Measurements from ENCODE around the gene RASEF. TPM values are rescaled to one million over a fixed set of nuclear protein-coding genes. Genes with fewer than 3 reads are reported as not detected.

RASEF gene
- polyA plus RNA-seq, 1 experiment, result 0.05 TPM

DNA sequence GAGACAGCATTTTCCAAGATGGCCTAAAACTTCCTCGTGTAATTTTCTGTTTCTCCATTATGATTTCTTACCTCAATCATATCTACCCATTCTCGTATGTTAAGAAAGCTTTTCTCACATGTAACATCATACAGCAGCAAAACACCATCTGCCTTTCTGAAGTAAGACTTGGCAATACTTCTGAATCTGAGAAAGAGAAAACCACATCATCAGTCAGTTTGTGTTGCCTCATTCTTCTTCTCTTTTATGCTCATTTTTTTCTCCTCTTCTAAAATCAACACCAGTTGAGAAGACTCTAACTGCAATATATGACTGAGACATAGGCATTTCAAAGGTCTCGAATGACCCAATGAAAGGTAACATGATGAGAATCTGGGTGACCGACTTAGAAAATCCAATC is 66.0 kb downstream of the RASEF start:
- Histone ChIP-seq H3K27me3 (ENCODE audit: control insufficient read depth, insufficient read depth, low read length) (no peaks in the 10 kb centered on the region), H3K4me3 (ENCODE audit: low read depth, low read length) (no peak overlapping the region), H3K27ac (ENCODE audit: low read depth, low read length) (no peak overlapping the region), H3K9me3 (ENCODE audit: control insufficient read depth, insufficient read depth, low read length) (no peaks in the 10 kb centered on the region)
- CTCF ChIA-PET, result no interaction called here
- POLR2A ChIA-PET, result no interaction called here
- DNase-seq (ENCODE audit: low read depth, low spot score), result no peak
- TF ChIP-seq, protein P1, sequence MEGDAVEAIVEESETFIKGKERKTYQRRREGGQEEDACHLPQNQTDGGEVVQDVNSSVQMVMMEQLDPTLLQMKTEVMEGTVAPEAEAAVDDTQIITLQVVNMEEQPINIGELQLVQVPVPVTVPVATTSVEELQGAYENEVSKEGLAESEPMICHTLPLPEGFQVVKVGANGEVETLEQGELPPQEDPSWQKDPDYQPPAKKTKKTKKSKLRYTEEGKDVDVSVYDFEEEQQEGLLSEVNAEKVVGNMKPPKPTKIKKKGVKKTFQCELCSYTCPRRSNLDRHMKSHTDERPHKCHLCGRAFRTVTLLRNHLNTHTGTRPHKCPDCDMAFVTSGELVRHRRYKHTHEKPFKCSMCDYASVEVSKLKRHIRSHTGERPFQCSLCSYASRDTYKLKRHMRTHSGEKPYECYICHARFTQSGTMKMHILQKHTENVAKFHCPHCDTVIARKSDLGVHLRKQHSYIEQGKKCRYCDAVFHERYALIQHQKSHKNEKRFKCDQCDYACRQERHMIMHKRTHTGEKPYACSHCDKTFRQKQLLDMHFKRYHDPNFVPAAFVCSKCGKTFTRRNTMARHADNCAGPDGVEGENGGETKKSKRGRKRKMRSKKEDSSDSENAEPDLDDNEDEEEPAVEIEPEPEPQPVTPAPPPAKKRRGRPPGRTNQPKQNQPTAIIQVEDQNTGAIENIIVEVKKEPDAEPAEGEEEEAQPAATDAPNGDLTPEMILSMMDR (IDR thresholded peaks at IDR 0.05; ENCODE audit: low read depth, low read length), result no peak

DNA sequence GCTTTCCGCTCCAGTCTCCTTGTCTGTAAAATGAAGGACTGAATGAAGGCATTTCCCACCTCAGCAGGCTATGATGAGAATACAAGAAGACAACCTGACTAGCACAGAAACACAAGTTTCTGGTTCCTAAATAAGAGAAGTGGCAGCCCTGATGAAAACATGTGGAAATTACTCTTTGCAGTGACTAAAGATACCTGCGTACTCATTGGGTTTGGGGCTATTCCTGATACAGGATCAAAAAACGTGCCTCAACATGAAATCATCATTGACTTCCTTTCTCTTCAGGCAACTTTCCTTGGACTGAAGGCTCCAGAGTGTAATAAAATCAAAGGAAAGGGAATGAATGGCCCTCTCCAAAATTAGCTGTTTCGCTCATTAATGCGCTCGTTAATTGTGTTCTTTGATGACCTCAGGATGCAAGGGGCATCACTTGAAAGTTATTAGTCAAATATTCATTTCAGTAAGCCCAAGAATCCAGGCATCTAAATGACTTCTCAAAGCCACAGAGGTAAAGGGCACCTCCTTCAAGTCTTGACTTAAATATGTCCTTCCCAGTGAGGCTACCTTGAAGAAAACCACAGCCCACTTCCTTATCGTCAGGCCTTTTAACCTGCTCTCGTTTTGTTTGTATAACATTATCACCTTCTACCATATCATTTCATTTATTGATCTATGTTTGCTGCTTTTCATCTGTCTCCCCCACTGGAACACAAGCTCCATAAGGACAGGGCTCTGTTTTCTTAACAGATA is 68.9 kb downstream of the RASEF start:
- no peak for DNase-seq (ENCODE audit: low read depth, low spot score)
- no peak overlapping the region for H3K4me3 ChIP-seq (ENCODE audit: low read depth, low read length)
- ChIA-PET CTCF (no interaction called here), POLR2A (no interaction called here)
- H3K9me3 ChIP-seq (ENCODE audit: control insufficient read depth, insufficient read depth, low read length), result no peaks in the 10 kb centered on the region
- TF ChIP-seq, protein P1 (IDR thresholded peaks at IDR 0.05; ENCODE audit: low read depth, low read length), result no peak
- no peak overlapping the region for H3K27ac ChIP-seq (ENCODE audit: low read depth, low read length)
- H3K27me3 ChIP-seq (ENCODE audit: control insufficient read depth, insufficient read depth, low read length), result no peaks in the 10 kb centered on the region

DNA sequence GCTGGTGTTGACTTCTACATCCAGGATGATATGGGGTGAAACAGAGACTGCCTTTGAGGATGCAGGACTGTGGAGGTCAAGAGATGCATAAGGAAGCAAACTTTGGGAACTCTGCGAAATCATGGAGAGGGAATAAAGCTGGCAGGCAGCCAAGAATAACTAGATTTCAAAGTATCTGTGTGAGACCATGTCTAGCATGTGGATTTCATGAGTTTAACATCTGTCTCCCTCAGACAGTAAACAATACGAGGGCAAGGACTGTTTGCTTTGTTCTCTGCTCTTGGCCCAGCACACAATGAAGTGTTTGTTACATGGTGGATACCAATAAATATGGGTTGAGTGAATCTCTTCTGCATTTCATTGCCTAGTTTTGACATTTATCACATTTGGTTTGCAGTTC is 71.3 kb downstream of the RASEF start:
- CTCF ChIA-PET, result no interaction called here
- no peak overlapping the region for H3K27ac ChIP-seq (ENCODE audit: low read depth, low read length)
- POLR2A ChIA-PET, result no interaction called here
- no peak overlapping the region for H3K4me3 ChIP-seq (ENCODE audit: low read depth, low read length)
- H3K9me3 ChIP-seq (ENCODE audit: control insufficient read depth, insufficient read depth, low read length), result no peaks in the 10 kb centered on the region
- no peak for DNase-seq (ENCODE audit: low read depth, low spot score)
- TF ChIP-seq, protein P1 (IDR thresholded peaks at IDR 0.05; ENCODE audit: low read depth, low read length), result no peak
- no peaks in the 10 kb centered on the region for H3K27me3 ChIP-seq (ENCODE audit: control insufficient read depth, insufficient read depth, low read length)

DNA sequence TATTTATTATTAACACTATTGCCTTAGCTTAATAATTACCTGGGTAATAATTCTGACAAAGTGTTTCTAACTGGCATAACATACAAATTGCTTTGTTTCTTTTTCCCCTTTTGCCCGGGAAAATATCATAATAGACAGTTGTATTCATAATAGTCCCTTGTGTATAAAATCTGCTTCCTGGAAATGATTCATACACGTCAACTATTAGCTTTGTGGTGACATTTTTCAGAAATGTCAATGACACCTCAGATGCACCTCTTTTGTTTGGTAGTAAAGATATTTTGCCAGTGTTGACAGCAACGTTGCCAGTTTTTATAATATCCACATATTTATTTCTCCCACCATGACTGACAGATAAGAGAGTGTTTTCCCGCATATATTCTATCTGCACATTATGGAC is 73.0 kb downstream of the RASEF start:
- Histone ChIP-seq H3K27me3 (ENCODE audit: control insufficient read depth, insufficient read depth, low read length) (no peaks in the 10 kb centered on the region), H3K27ac (ENCODE audit: low read depth, low read length) (no peak overlapping the region), H3K4me3 (ENCODE audit: low read depth, low read length) (no peak overlapping the region), H3K9me3 (ENCODE audit: control insufficient read depth, insufficient read depth, low read length) (no peaks in the 10 kb centered on the region)
- CTCF ChIA-PET, result no interaction called here
- no peak for DNase-seq (ENCODE audit: low read depth, low spot score)
- POLR2A ChIA-PET, result no interaction called here
- TF ChIP-seq, protein P1 (IDR thresholded peaks at IDR 0.05; ENCODE audit: low read depth, low read length), result no peak

DNA sequence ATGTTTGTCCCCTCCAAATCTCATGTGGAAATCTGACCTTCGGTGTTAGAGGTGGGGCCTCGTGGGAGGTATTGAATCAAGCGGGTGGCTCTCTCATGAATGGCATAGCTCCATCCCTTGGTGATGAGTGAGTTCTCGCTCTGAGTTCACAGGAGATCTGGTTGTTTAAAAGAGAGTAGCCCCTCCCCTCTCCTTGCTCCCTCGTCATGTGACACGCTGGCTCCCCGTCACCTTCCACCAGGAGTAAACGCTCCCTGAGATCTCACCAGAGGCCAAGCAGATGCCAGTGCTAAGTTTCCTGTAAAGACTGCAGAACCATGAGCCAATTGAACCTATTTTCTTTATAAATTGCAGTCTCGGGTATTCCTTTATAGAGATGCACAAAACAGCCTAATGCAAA is 74.5 kb downstream of the RASEF start:
- CTCF ChIA-PET, result no interaction called here
- TF ChIP-seq, protein P1 (IDR thresholded peaks at IDR 0.05; ENCODE audit: low read depth, low read length), result no peak

More for the DNA sequence above, 74.5 kb downstream of the RASEF start:
- H3K27ac ChIP-seq (ENCODE audit: low read depth, low read length), result no peak overlapping the region
- DNase-seq (ENCODE audit: low read depth, low spot score), result no peak
- POLR2A ChIA-PET, result no interaction called here
- H3K9me3 ChIP-seq (ENCODE audit: control insufficient read depth, insufficient read depth, low read length), result no peaks in the 10 kb centered on the region
- no peaks in the 10 kb centered on the region for H3K27me3 ChIP-seq (ENCODE audit: control insufficient read depth, insufficient read depth, low read length)
- H3K4me3 ChIP-seq (ENCODE audit: low read depth, low read length), result no peak overlapping the region

All from AG04450 (cell line).